Renal pelvis (tissue), 12 donors: ENCODE measurements around the gene MX2. TPM values are rescaled to one million over a fixed set of nuclear protein-coding genes. Genes with fewer than 3 reads are reported as not detected.
"Not testable (repeated sequence)": the region's sequence is repeated elsewhere in the genome, so short reads cannot be mapped to it uniquely, and the experiment has no call there.

Experiments
- DNase-seq: peaks from one replicate; pipeline ENCODE4 v3.0.0-alpha.2; 2013
- long read RNA-seq, 16 experiments: transcript quantifications; one replicate each; lab custom pipeline, GENCODE V29; 2026
- polyA plus RNA-seq, 3 donors: library from polyadenylated mRNA; unstranded; fragments of 120-200 nt; gene quantifications; one replicate each; pipeline ENCODE4 v1.2.1, GENCODE V29; 2013; ENCODE audit not compliant: insufficient read length in 3 of 3

MX2 gene, protein sequence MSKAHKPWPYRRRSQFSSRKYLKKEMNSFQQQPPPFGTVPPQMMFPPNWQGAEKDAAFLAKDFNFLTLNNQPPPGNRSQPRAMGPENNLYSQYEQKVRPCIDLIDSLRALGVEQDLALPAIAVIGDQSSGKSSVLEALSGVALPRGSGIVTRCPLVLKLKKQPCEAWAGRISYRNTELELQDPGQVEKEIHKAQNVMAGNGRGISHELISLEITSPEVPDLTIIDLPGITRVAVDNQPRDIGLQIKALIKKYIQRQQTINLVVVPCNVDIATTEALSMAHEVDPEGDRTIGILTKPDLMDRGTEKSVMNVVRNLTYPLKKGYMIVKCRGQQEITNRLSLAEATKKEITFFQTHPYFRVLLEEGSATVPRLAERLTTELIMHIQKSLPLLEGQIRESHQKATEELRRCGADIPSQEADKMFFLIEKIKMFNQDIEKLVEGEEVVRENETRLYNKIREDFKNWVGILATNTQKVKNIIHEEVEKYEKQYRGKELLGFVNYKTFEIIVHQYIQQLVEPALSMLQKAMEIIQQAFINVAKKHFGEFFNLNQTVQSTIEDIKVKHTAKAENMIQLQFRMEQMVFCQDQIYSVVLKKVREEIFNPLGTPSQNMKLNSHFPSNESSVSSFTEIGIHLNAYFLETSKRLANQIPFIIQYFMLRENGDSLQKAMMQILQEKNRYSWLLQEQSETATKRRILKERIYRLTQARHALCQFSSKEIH
- polyA plus RNA-seq = 1 to 10 TPM; 1.1 to 2.4 (median 1.4) TPM
- long read RNA-seq, donor 1 = 0 reads
- long read RNA-seq, donor 2 = 0 reads
- long read RNA-seq, donor 3 = 0 reads
- long read RNA-seq, donor 4 = 0 reads
- long read RNA-seq, donor 5 = 0 reads
- long read RNA-seq, donor 6 = 0 reads
- long read RNA-seq, donor 7 = 0 reads
- long read RNA-seq, donor 8 = 0 reads
- long read RNA-seq, donor 9 = 0 reads
- long read RNA-seq, donor 10 = 0 reads
- long read RNA-seq, donor 11 = 0 reads
- long read RNA-seq, donor 12 = 0 reads
- long read RNA-seq, donor 13 = 0 reads
- long read RNA-seq, donor 14 = 0 reads
- long read RNA-seq, donor 15 = 0 reads
- long read RNA-seq, donor 16 = 0 reads

GRCh38 chr21:41361786-41362604 is at the start of gene MX2:
Gene MX2 (plus strand): TSS chr21:41362027. CDS start chr21:41376907, 14,880 bp downstream.
- DNase-seq = no peak

DNA sequence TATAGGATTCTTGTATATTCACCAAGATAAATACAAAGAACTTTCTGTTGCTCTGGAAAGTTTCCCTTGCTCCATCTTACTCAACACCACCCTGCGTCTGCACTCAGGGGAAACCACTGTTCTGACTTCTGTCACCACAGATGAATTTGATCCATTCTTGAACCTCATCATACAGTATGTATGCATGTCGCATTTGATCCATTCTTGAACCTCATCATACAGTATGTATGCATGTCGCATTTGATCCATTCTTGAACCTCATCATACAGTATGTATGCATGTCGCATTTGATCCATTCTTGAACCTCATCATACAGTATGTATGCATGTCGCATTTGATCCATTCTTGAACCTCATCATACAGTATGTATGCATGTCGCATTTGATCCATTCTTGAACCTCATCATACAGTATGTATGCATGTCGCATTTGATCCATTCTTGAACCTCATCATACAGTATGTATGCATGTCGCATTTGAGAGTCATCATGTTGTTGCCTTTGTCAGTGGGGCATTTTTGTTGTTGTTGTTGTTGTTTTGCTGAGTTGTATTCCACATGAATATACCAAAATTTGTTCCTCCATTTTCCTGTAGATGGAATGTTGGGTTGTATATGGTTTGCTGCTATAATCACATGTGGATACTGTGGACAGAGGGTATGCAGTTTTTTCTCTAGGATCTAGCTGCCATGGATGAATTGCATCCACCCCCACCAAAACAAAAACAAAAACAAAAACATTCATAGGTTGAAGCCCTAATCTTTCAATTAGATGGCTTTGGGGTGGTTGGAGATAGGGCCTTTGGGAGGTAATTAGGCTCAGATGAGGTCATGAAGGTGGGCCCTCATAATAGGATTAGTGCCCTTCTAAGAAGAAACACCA is 48.3 kb upstream of the MX2 start:
- DNase-seq = not testable (repeated sequence)

DNA sequence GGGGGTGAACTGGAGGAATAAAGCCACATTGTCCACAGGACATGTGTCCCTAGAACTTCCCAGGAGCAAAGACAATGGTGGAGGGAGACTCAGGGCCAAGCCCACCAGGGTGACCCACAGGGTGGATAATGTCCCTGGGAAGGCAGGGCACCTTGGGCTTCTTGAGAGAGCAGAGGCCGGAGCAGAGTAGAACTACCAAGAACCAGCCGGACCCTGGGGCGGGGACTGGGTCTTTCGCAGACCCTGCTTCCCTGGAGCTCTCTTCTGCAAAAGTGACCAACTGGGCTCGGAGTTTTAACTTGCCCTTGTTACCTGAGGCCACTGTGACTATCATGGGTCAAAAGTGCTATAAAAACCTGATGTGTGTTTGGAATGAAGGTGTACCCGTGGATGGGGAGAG is 46.1 kb upstream of the MX2 start:
- DNase-seq = no peak

DNA sequence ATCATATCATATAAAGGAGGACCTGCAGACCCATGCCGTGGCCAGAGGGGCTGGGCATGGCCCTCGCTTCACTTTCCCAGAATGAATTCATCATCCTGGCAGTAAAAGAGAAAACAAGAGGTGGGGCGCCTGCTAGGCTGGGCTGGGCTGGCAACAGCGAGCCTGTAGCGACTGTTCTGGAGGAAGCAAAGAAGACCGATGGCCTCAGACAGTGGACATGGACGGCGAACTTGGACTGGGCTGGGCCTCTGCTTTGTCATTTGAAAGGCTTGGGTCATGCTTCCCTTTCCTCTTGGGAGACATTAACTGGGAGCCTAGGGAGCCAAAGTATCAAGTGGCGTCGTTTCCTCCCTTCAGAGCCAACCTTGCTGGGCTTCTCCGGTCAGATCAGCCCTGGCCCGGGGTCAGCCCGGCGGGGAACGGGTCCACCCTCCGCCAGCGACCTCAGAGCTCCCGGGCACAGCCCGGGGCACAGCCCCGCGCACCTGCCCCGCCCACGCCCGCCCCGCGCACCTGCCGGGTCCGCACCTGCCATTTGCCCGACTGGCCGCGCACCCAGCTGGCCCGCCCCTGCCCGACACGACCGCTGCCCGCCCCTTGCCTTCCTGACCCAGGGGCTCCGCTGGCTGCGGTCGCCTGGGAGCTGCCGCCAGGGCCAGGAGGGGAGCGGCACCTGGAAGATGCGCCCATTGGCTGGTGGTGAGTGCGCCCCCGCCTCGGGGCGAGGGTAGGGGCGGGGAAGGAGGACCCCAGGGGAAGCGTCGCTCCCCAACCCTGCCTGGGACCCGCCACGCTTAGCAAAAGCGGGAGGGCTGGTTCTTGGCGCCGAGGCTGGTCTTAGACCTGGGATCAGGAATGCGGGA is 45.4 kb upstream of the MX2 start, which contains the start of gene FAM3B:
Gene FAM3B (plus strand): TSS at position 602 of the 863 bp plus-strand sequence. CDS start 79 bp downstream, at position 681.
- peak; percentile 26 for DNase-seq

GRCh38 chr21:41317063-41317392 is 44.8 kb upstream of the MX2 start:
- DNase-seq = no peak

GRCh38 chr21:41317458-41317857 is 44.4 kb upstream of the MX2 start:
- no peak for DNase-seq

DNA sequence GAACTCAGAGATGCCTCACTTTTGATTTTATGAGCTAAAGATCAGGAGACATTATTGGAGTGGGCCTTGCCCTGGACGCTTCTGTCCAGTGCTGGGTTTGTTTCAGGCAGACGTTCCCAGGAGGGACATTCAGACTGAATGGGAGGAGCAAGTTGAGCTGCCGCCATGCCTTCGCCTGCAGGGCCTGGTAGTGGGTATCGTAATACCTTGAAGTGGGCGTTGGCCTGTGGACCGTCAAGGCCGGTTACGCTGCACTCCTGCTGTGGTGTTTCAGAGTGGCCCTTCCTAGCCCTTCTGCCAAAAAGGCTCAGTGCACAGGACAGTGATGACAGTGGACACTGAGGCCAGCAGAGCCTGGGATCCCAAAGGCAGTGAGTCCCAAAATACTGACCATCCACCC is 43.6 kb upstream of the MX2 start:
- no peak for DNase-seq

- DNase-seq = no peak
Observed at GRCh38 chr21:41319273-41319672, 42.6 kb upstream of the MX2 start.

DNA sequence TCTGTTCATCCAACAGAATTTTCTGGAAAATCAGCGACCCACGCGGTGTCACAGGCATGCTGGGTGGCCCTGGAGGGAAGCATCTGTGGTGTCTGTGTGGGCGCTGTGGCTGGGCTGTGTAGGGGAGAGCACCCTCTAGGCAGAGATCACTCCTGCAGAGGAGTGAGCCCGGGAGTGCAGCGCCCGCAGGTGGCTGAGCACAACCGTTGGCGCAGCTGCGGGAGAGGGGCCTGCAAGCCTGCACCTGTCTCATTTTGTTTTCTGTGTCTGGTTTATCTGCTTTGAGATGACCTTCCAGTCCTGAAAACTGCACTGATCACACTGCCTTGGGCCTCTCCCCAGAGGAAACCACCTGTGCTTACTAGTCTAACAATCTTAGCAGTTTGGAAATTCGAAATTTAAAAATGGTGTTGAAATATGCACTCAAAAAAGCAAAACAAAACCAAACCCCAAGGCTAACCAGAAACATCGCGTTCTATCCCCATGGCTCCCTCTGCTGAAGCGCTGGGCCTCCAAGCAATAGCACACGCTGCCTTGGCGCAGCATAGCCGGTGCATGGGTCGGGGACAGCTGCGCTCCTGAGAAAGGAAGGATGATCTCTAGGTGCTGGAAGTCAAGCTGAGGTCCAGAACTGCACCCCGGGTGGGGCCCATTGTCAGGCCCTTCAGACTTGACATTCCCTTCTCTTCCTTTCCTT is 40.5 kb upstream of the MX2 start:
- DNase-seq = no peak

- DNase-seq = no peak
Observed at GRCh38 chr21:41321908-41322495, 39.8 kb upstream of the MX2 start.

- DNase-seq = no peak
Observed at GRCh38 chr21:41322496-41323382, 39.1 kb upstream of the MX2 start.

DNA sequence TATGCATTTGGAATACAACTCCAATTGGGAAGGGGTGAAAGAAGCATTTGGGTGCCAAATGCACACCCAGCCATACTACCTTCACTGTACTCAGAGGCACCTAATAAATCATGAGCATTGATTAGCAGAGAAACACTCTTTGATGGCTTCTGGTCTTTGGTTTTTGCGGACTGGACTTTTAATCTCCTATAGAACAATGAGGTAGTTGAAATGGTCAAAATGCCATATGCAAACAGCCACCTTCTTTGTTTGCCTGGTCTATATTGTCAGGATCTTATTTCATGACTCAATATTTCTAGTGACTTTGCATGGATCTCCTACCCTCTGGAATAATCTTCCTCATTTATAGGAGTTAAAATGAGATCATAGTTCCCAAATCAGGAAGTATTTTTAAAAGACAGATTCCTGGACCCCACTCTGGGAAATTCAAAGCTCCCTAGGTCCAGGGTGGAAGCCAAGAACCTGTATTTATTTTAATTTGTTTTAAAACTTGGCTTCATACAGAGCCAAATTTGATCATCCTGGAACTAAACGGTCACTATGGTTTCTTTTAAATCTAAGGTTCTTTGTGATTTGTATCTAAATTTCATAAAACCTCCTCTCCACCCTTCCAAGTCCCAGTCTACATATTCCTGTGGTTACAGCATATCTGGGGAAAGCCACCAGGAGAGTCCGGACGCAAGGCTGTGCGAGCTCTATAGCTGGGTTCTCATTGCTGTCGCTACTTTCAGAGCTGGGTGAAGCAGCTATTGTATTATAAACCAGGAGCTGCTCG is 36.5 kb upstream of the MX2 start:
- no peak for DNase-seq

GRCh38 chr21:41326414-41327080 is 35.3 kb upstream of the MX2 start:
- DNase-seq = no peak

GRCh38 chr21:41327753-41328152 is 34.1 kb upstream of the MX2 start:
- DNase-seq = no peak

GRCh38 chr21:41328660-41329607 is 32.9 kb upstream of the MX2 start:
- DNase-seq = no peak
